Activated naive CD4-positive, alpha-beta T cell treated with Interleukin-2 at 50 U/mL for 16 hours (primary cell): ENCODE results near the gene FANCC.

Experiments used
- DNase-seq: peaks from one replicate; pipeline ENCODE4 v3.0.0-alpha.2; 2020

Gene FANCC

GRCh38 chr9:95082401-95083084 lies 235.0 kb downstream of the FANCC start:
- DNase-seq: no peak

DNA sequence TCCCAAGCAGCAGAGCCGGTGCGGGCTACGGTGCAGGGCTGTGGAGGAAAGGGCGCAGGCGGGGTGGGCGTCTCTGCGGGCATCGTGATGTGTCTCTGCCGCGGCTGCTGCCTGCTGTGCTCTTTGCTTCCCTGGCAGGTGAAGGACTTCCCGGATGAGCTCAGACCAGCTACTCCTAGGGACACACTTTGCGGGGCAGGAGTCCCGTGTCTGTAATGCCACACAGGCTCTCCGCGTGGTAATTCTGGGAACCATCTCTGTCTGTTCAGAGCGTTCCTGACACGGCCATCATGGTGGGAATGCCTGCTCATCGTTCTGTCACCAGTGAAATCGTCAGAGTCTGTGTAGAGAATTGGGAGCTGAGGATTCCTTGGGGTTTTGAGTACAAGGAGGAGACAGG lies 235.5 kb downstream of the FANCC start:
- DNase-seq: no peak

GRCh38 chr9:95080961-95081647 lies 236.4 kb downstream of the FANCC start:
- DNase-seq: no peak

GRCh38 chr9:95079461-95079860 lies 238.0 kb downstream of the FANCC start:
- DNase-seq: no peak

DNA sequence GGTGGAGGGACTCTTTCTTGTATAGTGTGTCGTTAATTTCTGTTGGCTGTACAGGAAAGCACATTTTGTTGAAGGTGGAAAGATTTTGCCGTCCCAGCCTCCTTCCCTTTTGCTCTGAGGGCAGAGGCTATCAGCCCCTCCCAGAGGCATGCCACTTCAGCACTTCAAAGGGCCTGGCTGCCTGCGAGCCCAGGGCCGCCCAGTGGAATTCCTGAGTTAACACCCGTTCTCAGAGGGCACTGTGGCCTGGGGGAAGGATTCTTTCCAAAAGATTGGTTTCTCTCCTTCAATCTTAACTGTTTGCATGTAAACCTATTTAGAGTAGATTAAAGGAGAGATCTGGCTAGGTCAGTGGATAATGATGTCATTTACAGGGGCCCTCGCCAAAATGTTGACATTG lies 238.6 kb downstream of the FANCC start:
- DNase-seq: no peak

DNA sequence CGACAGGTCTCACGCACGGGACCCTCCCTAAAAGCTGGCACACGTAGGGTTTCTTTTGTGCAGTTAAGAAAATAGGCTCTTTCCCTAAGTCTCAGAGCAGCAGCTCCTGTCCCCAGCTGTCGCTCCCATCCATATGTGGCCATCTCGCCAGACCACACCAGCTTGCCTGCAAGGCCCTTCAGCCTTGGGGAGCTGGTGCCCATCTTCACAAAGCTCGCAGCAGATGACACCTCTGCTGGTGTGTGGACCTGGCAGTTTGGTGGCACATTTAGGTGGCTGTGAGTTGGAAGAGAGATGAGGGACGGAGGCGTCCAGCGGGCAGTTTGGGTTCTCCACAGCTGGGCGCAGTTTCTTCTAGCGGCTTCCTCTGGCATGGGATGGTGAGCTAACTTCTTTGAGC lies 239.0 kb downstream of the FANCC start:
- DNase-seq: no peak

GRCh38 chr9:95077766-95078370 lies 239.6 kb downstream of the FANCC start:
- no peak for DNase-seq

DNA sequence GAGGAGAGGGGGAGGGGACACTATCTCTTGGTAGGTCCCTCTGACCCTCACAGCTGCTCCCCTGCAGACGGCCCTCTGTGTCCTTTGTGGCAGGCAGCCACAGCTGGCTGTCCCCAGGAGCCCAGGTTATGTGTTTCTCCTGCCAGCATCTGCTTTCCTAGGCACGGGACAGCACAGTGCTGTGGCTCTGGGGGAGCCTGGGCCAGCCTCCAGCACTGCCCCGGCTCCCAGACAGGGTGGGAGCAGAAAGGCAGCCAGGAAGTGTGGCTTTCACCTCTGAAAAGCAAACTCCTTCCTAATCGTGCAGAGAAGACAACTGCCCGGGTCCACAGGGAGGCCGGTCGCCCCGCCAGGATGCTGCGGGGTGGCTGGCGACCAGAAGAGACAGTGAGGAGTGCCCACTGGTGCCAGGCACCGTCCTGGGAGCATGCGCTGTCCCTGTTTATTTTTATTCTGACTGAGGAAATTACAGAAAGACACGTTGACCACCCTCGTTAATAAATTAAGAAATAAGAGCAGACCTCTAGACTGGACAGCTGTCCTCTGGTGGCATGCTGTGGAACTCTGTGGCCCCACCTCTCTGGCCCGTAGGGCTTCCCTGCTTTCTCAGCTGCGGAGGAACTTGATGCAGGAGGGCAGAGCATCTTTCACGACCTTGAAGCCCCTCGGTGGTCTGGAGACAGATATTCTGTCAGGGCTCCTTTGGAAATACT lies 240.3 kb downstream of the FANCC start:
- no peak for DNase-seq

DNA sequence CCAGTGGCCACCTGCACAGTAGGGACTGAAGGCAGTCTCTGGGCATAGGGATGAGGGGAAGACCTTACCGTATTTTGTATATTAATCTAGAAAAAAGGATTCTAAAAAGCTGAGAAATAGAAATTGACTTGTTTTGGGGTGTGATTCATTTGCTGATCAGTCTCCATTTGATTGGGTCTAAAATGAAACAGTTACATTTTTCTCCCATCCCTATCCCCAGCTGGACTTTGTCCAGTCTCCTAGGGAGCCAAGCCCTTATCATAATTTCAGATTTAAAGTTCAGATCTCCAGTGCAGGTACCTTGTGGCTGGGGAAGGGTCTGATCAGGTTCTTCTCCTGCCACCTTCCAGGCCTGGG lies 240.8 kb downstream of the FANCC start:
- DNase-seq: no peak

DNA sequence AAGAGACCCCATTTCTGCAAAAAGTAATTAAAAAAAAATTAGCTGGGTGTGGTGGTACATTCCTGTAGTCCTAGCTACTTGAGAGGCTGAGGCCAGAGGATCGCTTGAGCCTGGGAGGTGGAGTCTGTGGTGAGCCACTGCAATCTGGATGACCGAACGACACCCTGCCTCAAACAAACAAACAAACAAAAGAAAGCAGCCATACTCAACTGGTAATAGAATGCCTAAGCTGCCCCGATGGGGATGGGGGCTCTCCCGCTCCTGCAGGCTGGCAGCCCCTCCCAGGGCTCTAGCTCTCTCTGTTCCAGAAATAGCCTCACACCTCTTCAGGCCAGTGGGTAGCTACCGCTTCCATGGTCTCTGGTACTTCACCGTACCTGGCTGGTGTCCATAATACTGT lies 241.8 kb downstream of the FANCC start:
- DNase-seq: no peak

DNA sequence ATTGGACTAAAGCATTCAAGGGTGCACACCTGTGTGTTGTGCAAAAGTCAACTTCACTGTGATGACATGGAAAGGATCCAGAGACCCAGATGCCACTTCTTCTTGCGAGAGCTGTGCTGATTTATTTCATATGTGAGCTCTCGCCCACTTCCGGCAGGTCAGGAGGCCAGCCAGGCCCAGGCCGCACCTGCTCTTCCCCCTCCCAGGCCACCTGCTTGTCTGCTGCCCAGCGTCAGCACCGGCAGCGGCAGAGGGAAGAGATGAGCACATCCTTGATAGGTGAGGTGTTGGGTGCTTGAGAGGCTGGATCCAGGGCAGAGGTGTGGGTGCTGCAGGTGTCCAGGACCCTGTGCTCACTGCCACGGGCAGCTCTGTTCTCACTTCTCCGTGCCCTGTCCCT lies 242.9 kb downstream of the FANCC start:
- no peak for DNase-seq

DNA sequence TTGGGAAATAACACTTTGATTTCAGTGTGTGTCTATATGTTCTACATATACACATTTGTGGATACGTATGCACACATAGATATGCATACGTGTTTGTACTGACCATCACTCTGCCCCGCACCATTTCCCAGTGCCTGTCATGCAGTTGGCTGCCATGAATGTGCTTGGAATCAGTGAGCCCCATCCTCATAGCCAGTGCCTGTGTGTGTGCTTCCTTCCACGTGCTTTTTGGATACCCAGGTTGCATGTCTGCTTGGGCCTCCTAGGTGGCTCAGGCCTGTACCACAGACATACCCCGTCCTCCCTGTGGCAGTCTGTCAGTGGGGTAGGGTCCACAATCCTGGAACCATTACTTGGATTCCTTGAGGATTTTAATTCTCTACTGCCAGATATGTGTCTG lies 243.6 kb downstream of the FANCC start:
- no peak for DNase-seq

GRCh38 chr9:95073042-95073607 lies 244.4 kb downstream of the FANCC start:
- DNase-seq: no peak

DNA sequence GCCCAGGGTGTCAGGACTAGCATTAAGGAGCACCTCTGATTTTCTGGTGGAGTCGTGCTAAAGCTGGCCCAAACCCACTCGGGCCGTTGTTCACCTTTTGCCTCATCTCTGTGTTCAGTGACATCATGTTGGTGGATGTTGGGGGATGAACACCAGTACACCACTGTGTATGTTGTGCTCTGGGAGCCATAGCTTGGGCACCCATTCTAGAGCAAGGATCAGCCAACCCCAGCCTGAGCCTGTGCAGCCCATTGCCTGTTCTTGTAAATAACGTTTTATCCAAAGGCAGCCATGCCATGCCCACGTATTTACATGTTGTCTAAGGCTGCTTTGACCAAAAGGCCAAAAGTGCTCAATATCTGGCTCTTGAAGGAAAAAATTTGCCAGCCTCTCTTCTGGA lies 245.6 kb downstream of the FANCC start:
- no peak for DNase-seq

DNA sequence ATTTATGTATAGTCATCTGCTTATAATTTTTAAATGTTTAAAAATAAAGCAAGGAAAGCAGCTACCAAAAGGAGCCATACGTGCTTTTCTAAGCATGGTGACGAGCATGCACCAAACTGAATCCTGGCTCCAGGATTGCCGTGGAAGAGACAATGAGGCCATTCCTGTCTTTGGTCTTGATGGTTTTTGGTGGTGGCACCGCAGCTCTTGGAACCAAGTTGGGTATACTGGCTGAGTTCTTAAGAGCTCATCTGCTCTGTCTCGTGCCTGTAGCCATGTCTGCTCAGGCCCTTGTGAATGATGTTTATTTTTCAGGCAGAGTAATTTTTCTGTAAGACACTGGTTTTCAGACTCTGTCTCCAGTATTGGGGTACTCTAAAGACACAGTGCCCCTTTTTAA lies 246.1 kb downstream of the FANCC start:
- no peak for DNase-seq

- no peak for DNase-seq
Measured at GRCh38 chr9:95070549-95071021, 246.9 kb downstream of the FANCC start.

DNA sequence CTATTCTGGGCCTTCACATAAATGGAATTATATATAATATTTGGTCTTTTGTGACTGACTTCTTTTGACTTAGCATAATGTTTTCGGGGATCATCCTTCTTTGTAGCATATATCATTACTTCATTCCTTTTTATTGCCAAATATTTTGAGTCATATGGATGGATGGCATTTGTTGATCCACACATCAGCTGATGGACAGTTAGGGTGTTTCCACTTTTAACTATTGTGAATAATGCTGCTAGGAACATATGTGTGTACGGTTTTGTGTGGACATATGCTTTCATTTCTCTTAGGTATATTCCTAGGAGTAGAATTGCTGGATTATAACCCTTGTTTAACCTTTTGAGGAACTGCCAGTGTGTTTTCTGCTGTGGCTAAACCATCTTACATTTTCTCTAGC lies 249.6 kb downstream of the FANCC start:
- no peak for DNase-seq

DNA sequence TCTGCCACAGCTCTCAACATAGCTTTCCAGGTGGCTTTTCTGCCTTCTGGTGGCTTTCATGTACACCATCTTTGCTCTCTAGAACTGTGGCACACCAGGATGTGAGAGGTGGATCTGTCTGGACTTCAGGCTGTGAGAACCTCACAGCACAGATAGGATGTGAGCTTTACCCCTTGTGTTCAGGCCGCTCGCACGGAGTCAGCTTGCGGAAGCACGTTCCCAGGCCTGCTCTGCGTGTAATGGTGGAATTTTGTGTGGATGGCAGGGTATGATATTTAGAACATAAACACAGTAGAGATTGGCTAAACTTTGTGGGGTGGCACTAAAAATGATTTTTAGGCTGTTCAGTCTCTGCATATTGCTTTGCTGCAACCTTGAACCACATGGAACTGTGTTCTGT lies 250.5 kb downstream of the FANCC start:
- no peak for DNase-seq

GRCh38 chr9:95065224-95065623 lies 252.3 kb downstream of the FANCC start:
- DNase-seq: no peak

DNA sequence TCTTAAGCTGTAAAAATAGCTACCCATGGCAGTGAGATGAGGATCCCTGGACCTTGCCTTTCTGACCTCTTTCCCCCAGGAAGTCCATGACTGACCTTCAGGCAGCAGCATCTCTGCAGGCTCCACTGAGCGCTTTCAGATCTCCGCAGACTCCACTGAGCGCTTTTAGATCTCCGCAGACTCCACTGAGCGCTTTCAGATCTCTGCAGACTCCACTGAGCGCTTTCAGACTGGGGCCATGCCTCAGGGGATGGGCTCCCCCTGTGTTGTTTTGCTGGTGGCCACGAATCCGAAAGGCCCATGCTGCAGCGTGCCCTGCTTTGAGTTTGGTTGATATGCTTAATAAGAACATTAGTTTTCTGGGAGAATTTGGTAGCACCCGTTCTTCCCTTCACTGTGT lies 254.2 kb downstream of the FANCC start:
- DNase-seq: no peak

GRCh38 chr9:95062596-95063065 lies 254.9 kb downstream of the FANCC start:
- DNase-seq: no peak

DNA sequence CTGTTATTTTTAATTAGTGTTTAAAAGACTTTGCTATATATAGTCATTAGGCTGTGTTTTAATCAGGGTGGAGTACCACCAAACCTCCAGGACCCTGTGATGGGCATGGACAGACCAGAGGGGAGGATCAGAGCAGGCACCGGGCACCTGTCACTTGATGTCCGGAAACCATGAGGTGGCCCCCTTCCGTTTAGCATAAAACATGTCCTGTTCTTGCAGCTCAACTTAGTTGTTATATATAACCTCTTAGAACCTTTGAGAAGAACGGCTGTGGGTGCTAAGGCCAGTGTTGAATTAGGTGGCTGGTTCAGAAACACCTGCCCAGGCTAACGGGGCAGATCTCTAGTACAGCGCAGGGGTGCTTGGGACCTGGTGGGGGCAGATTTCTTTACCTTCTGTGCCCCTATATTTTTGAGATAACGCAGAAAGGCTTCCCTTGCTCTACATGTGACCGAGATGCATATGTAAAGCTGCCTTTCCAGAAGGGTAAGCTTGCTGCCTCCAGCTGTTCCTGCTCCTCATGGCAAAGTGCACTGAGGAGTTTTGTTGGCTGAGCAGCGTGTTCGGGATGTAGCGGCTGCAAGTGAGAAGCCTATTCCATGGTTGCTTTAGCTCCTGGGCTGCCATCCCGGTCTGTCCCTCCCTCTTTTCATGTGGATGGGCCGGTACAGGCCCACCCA lies 255.5 kb downstream of the FANCC start:
- DNase-seq: no peak

DNA sequence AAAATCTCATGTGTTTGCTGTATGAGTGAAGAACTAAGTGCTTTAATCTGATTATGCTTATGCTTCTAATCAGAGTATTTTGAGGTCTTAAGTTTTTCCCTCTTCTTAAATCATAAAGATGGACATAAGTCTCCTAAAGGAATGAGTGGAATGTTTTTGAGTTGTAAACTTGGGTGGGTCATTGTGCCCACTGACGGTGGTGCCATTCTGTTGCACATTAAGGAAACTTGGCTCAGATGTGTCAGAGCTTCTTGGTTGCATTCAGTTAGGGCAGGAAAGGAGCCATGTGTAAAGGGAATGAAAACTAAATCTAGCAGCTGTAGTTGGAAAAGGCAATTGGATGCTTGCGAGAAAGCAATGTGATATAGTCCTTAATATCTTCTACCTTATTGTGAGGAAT lies 256.6 kb downstream of the FANCC start:
- DNase-seq: no peak
